Loucy (cell line): ENCODE results near the gene GEMIN7.

Experiments used
- H2AFZ ChIP-seq: fragments of 200-600 bp; sonication (generic); 2 replicates; pipeline ENCODE4 v1.6.0; 2016; ENCODE audit warnings: antibody characterized with exemption, mild to moderate bottlenecking, low read length, moderate library complexity
- H3F3A ChIP-seq: fragments of 200-600 bp; 2 replicates; pipeline ENCODE4 v1.6.0; 2016; ENCODE audit warnings: antibody characterized with exemption, low read depth, mild to moderate bottlenecking
- H3K27me3 ChIP-seq: fragments of 200-600 bp; sonication (generic); 2 replicates; pipeline ENCODE4 v1.6.1; 2014; ENCODE audit warnings: low read length, mild to moderate bottlenecking; ENCODE audit not compliant: insufficient read depth, poor library complexity, severe bottlenecking
- H3K36me3 ChIP-seq: fragments of 200-600 bp; sonication (generic); 2 replicates; pipeline ENCODE4 v1.6.1; 2016; ENCODE audit warnings: low read length; ENCODE audit not compliant: insufficient read depth
- H3K4me1 ChIP-seq: fragments of 200-600 bp; sonication (generic); 2 replicates; pipeline ENCODE4 v1.5.1; 2014; ENCODE audit warnings: low read length, mild to moderate bottlenecking; ENCODE audit not compliant: insufficient read depth, poor library complexity, severe bottlenecking
- H3K4me2 ChIP-seq: fragments of 200-600 bp; sonication (generic); 2 replicates; pipeline ENCODE4 v1.6.0; 2014; ENCODE audit warnings: antibody characterized with exemption, low read length, low read depth, mild to moderate bottlenecking; ENCODE audit not compliant: poor library complexity, severe bottlenecking
- H3K4me3 ChIP-seq: fragments of 200-600 bp; sonication (generic); 2 replicates; pipeline ENCODE4 v1.5.1; 2014; ENCODE audit warnings: low read length, mild to moderate bottlenecking, mixed read lengths; ENCODE audit not compliant: poor library complexity, severe bottlenecking
- H3K79me2 ChIP-seq: fragments of 200-600 bp; sonication (generic); 2 replicates; pipeline ENCODE4 v1.6.1; 2014; ENCODE audit warnings: low read length; ENCODE audit not compliant: insufficient read depth
- H3K9ac ChIP-seq: fragments of 200-600 bp; sonication (generic); 2 replicates; pipeline ENCODE4 v1.6.0; 2014; ENCODE audit warnings: mild to moderate bottlenecking, low read depth, low read length, moderate library complexity; ENCODE audit not compliant: poor library complexity, severe bottlenecking
- H3K9me2 ChIP-seq: fragments of 200-600 bp; sonication (generic); replicated peaks from 2 replicates; pipeline ENCODE4 v1.6.1; 2016; ENCODE audit warnings: low read depth, low read length, mixed read lengths
- H3K9me3 ChIP-seq: fragments of 200-600 bp; sonication (generic); 2 replicates; pipeline ENCODE4 v1.6.1; 2014; ENCODE audit warnings: mild to moderate bottlenecking, antibody characterized with exemption, low read length, low read depth; ENCODE audit not compliant: insufficient read depth
- H4K20me1 ChIP-seq: fragments of 200-600 bp; sonication (generic); 2 replicates; pipeline ENCODE4 v1.6.0; 2014; ENCODE audit warnings: antibody characterized with exemption, low read length, mild to moderate bottlenecking; ENCODE audit not compliant: insufficient read depth, poor library complexity, severe bottlenecking
- EZH2phosphoT487 ChIP-seq: fragments of 200-600 bp; IDR thresholded peaks from 2 replicates; pipeline ENCODE4 v1.6.1; 2018; ENCODE audit warnings: antibody characterized with exemption, mild to moderate bottlenecking, moderate library complexity, borderline replicate concordance
- TF ChIP-seq, protein P1 (sequence below): fragments of 200-600 bp; sonication (generic); conservative IDR thresholded peaks from 2 replicates; pipeline ENCODE4 v1.5.1; 2014; ENCODE audit warnings: mild to moderate bottlenecking, antibody characterized with exemption, low read length

GEMIN7 gene

GRCh38 chr19:45079063-45079910, at the start of gene GEMIN7:
Gene GEMIN7, plus strand, starts transcription at chr19:45079260. Its CDS starts 10,855 bp downstream, at chr19:45090115.
- Histone ChIP-seq H3K27me3 (no peaks in the 10 kb centered on the region), H3K9me3 (no peaks in the 10 kb centered on the region), H3K9ac (peak within 1 kb of the TSS; percentile 98), H3K9me2 (no peaks in the 10 kb centered on the region), H3K79me2 (peaks cover 45% of the 10 kb centered on the region), H4K20me1 (peaks cover 4% of the 10 kb centered on the region), H3K4me1 (peaks cover 13% of the 10 kb centered on the region), H3K4me2 (peak within 1 kb of the TSS; percentile 97), H2AFZ (peak within 1 kb of the TSS; percentile 98), H3K36me3 (no peaks in the 10 kb centered on the region), H3F3A (no peaks in the 10 kb centered on the region), H3K4me3 (peak within 1 kb of the TSS; percentile 99)
- TF ChIP-seq, protein P1, sequence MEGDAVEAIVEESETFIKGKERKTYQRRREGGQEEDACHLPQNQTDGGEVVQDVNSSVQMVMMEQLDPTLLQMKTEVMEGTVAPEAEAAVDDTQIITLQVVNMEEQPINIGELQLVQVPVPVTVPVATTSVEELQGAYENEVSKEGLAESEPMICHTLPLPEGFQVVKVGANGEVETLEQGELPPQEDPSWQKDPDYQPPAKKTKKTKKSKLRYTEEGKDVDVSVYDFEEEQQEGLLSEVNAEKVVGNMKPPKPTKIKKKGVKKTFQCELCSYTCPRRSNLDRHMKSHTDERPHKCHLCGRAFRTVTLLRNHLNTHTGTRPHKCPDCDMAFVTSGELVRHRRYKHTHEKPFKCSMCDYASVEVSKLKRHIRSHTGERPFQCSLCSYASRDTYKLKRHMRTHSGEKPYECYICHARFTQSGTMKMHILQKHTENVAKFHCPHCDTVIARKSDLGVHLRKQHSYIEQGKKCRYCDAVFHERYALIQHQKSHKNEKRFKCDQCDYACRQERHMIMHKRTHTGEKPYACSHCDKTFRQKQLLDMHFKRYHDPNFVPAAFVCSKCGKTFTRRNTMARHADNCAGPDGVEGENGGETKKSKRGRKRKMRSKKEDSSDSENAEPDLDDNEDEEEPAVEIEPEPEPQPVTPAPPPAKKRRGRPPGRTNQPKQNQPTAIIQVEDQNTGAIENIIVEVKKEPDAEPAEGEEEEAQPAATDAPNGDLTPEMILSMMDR: no peak
- no peak for TF ChIP-seq EZH2phosphoT487

GRCh38 chr19:45030825-45031224, 48.2 kb upstream of the GEMIN7 start:
- no peaks in the 10 kb centered on the region for H3K9me3 ChIP-seq
- no peak overlapping the region for H3K4me3 ChIP-seq
- H2AFZ ChIP-seq: no peak overlapping the region
- H4K20me1 ChIP-seq: no peaks in the 10 kb centered on the region
- no peaks in the 10 kb centered on the region for H3K27me3 ChIP-seq
- TF ChIP-seq, protein P1: no peak
- no peak for TF ChIP-seq EZH2phosphoT487
- no peak overlapping the region for H3K9ac ChIP-seq
- peaks cover 4% of the 10 kb centered on the region; the same call in 1 of the 2 replicates for H3K36me3 ChIP-seq
- H3K4me1 ChIP-seq: no peaks in the 10 kb centered on the region
- no peaks in the 10 kb centered on the region for H3K9me2 ChIP-seq
- H3F3A ChIP-seq: no peaks in the 10 kb centered on the region
- H3K79me2 ChIP-seq: no peaks in the 10 kb centered on the region
- no peak overlapping the region for H3K4me2 ChIP-seq

GRCh38 chr19:45032421-45032820, 46.6 kb upstream of the GEMIN7 start:
- peaks cover 5% of the 10 kb centered on the region; the same call in 1 of the 2 replicates for H3K36me3 ChIP-seq
- H3K4me3 ChIP-seq: no peak overlapping the region
- H3K9ac ChIP-seq: no peak overlapping the region
- no peaks in the 10 kb centered on the region for H3K9me2 ChIP-seq
- no peaks in the 10 kb centered on the region for H3F3A ChIP-seq
- TF ChIP-seq, protein P1: no peak
- no peak for TF ChIP-seq EZH2phosphoT487
- H3K27me3 ChIP-seq: no peaks in the 10 kb centered on the region
- H3K9me3 ChIP-seq: no peaks in the 10 kb centered on the region
- no peaks in the 10 kb centered on the region for H3K79me2 ChIP-seq
- no peak overlapping the region for H3K4me2 ChIP-seq
- no peak overlapping the region for H2AFZ ChIP-seq
- no peaks in the 10 kb centered on the region for H4K20me1 ChIP-seq
- H3K4me1 ChIP-seq: no peaks in the 10 kb centered on the region
